Naive thymus-derived CD8-positive, alpha-beta T cell (primary cell): ENCODE results near the gene RAD51. TPM values are rescaled to one million over a fixed set of nuclear protein-coding genes. Genes with fewer than 3 reads are reported as not detected.

ENCODE experiments used
- ATAC-seq, 2 donors: fragments of 150-1000 bp; cut with Tn5 transposase in 1 of 2; sonication (Bioruptor Pico), chemical (Tn5 transposase) in 1 of 2; 1 replicate in 1 of 2; 2 replicates in 1 of 2; pipeline ENCODE4 v1.10.0; 2021; ENCODE audit warnings: mild to moderate bottlenecking in 2 of 2, moderate library complexity in 2 of 2
- POLR2A ChIA-PET: fragments of 350-600 bp; sonication (Branson Sonifier 250); formaldehyde crosslinking; loops from one replicate; lab custom pipeline; 2021; ENCODE audit warnings: antibody characterized with exemption; lab: Charles Lee
- DNase-seq, 10 donors: peaks; one replicate each; pipeline versions ENCODE4 v3.0.0 to v3.0.0-alpha.2; 2020 to 2022
- H3K27ac Mint-ChIP-seq, 10 donors: one replicate each; pipeline ENCODE4 v1.8.0; 2020 to 2022; ENCODE audit warnings: mild to moderate bottlenecking in 10 of 10, mixed read lengths in 10 of 10, moderate library complexity in 4 of 10, inconsistent platforms in 1 of 10
- H3K27me3 Mint-ChIP-seq, 5 donors: one replicate each; pipeline ENCODE4 v1.8.0; 2021 to 2022; ENCODE audit warnings: mixed read lengths in 5 of 5
- H3K36me3 Mint-ChIP-seq, 3 donors: one replicate each; pipeline ENCODE4 v1.8.0; 2020 to 2022; ENCODE audit warnings: mixed read lengths in 3 of 3, mild to moderate bottlenecking in 2 of 3, inconsistent platforms in 1 of 3
- H3K4me1 Mint-ChIP-seq, 4 donors: one replicate each; pipeline ENCODE4 v1.8.0; 2021 to 2022; ENCODE audit warnings: mixed read lengths in 4 of 4
- H3K4me3 Mint-ChIP-seq, 10 donors: one replicate each; pipeline ENCODE4 v1.8.0; 2020 to 2022; ENCODE audit warnings: mild to moderate bottlenecking in 10 of 10, mixed read lengths in 10 of 10, moderate library complexity in 6 of 10, inconsistent platforms in 1 of 10
- H3K9me3 Mint-ChIP-seq, 9 donors: one replicate each; pipeline ENCODE4 v1.8.0; 2020 to 2022; ENCODE audit warnings: mixed read lengths in 9 of 9, mild to moderate bottlenecking in 3 of 9, inconsistent platforms in 1 of 9, moderate library complexity in 1 of 9
- polyA plus RNA-seq, 3 donors: library from polyadenylated mRNA; unstranded; fragments of 300-500 nt; fragmentation: Illumina TruSeq; gene quantifications; one replicate each; pipeline ENCODE4 v1.2.3, GENCODE V29; 2021
- total RNA-seq, 8 experiments: library from RNA in 2 of 8; stranded (reverse) in 2 of 8; gene quantifications; one replicate each; pipeline ENCODE4 v1.2.3 and lab custom pipeline; 2021 to 2026

The RAD51 gene
- total and polyA plus RNA-seq, 5 experiments from 2014 or later: 0.46 to 1.1 (median 0.69) TPM; not detected in 2

DNA sequence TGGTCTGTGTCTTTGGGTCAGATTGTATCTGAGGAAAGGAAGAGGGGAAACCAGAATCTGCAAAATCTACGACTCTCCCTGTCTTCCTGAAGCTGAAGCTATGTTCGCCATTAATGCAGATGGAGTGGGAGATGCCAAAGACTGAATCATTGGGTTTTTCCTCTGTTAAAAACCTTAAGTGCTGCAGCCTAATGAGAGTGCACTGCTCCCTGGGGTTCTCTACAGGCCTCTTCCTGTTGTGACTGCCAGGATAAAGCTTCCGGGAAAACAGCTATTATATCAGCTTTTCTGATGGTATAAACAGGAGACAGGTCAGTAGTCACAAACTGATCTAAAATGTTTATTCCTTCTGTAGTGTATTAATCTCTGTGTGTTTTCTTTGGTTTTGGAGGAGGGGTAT is 36.1 kb downstream of the RAD51 start:
- no peak overlapping the region for H3K4me3 Mint-ChIP-seq
- ATAC-seq: no peak
- H3K27ac Mint-ChIP-seq: peak overlapping the region in 1 of 10 donors; percentile 4
- peaks cover 0 to 34% (median under 1%) of the 10 kb centered on the region in 3 donors for H3K36me3 Mint-ChIP-seq
- POLR2A ChIA-PET: no interaction called here
- peaks cover 0 to 1% (median 0%) of the 10 kb centered on the region in 4 donors for H3K4me1 Mint-ChIP-seq
- DNase-seq: no peak
- H3K9me3 Mint-ChIP-seq: no peaks in the 10 kb centered on the region
- no peaks in the 10 kb centered on the region for H3K27me3 Mint-ChIP-seq

DNA sequence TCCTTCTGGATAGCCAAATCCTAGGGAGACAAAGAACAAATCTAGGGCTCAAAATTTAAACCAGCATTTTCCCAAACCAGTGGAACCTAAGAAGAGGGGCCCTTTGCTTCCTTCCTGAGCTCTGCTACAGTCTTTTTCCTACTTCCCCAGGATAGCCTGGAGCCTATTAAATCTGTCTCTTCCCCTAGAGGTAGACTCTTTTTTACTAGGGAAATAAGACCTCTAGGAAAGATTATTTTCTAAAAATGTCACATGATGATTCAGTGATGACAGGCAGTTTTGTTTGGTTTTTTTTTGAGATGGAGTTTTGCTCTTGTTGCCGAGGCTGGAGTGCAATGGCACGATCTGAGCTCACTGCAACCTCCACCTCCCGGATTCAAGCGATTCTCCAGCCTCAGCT is 41.6 kb downstream of the RAD51 start:
- ATAC-seq (no peak), DNase-seq (no peak)
- POLR2A ChIA-PET: no interaction called here
- no peaks in the 10 kb centered on the region for H3K4me1 Mint-ChIP-seq
- peaks cover 0 to 68% (median 7%) of the 10 kb centered on the region in 3 donors for H3K36me3 Mint-ChIP-seq
- H3K9me3 Mint-ChIP-seq: no peaks in the 10 kb centered on the region
- no peak overlapping the region for H3K27ac Mint-ChIP-seq
- no peak overlapping the region for H3K4me3 Mint-ChIP-seq
- H3K27me3 Mint-ChIP-seq: no peaks in the 10 kb centered on the region

DNA sequence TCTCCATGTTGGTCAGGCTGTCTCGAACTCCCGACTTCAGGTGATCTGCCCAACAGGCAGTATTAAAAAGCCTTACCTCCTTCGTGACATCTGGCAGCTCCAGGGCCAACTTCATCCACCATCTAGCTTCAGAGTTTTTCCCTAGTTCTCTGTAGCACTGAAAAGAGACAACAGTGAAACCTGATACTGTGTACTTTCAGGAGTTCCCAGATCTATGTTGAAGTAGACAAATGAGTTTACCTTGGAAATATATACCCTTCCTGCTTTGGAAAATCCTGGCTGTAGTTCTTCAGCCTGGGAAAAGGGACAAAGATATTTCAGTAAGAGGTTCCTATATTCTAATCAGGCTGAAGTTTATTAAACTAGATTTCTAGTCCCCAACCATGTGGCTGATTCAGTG is 42.1 kb downstream of the RAD51 start:
- DNase-seq (no peak), ATAC-seq (no peak)
- POLR2A ChIA-PET: no interaction called here
- no peaks in the 10 kb centered on the region for H3K4me1 Mint-ChIP-seq
- H3K4me3 Mint-ChIP-seq: no peak overlapping the region
- no peaks in the 10 kb centered on the region for H3K27me3 Mint-ChIP-seq
- no peaks in the 10 kb centered on the region for H3K9me3 Mint-ChIP-seq
- no peak overlapping the region for H3K27ac Mint-ChIP-seq
- H3K36me3 Mint-ChIP-seq: peaks cover 0 to 70% (median 7%) of the 10 kb centered on the region in 3 donors

DNA sequence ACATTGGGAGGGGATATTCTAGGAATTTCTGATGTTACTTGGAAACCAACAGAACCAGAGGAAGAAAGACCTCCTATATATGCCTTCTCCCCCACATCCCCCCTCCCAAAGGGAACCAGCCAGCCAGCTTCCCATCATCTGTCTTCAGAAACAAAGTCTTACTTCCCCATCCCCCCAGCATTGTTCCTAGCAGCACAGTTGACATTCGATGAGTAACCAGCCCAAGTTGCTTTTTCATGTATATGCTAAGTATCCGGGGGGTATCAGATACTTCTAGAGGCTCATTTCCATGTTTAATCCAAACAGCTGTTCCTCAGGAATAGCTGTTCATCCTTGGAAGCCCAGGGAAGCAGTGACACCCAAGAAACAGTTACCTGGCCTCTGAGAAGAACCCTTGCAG is 44.1 kb downstream of the RAD51 start:
- Mint-ChIP-seq H3K27me3 (no peaks in the 10 kb centered on the region), H3K4me1 (peaks cover 0 to 13% (median 3%) of the 10 kb centered on the region in 4 donors), H3K36me3 (peaks cover 0 to 79% (median 10%) of the 10 kb centered on the region in 3 donors), H3K27ac (peak overlapping the region in 1 of 10 donors; percentile 15), H3K9me3 (no peaks in the 10 kb centered on the region), H3K4me3 (no peak overlapping the region)
- DNase-seq (no peak), ATAC-seq (no peak)
- POLR2A ChIA-PET: interaction anchor here (1.2 kb wide), 1 partner anchor 34 kb away, joined by 7 read pairs; no protein-coding TSS in a partner anchor

DNA sequence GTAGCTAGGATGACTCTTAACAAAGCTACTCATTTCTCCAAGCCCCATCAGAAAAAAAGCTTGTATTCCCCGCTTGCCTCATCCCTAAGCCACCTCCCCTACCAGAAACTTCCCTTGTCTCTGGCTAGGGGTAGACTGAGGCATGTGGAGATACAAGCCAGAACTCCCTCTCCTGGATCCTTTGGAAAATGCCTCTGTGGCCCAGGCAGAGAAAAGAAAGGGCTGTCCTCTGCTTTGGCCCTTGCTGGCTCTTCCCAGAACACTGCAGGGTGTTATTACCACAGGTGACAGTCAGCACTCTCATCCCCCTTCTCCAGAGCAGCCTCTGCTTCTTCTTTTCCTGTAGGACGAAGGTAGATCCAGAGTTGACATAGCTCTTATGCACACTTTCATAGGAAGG is 44.9 kb downstream of the RAD51 start:
- DNase-seq (no peak), ATAC-seq (no peak)
- Mint-ChIP-seq H3K4me1 (peaks cover 0 to 19% (median 4%) of the 10 kb centered on the region in 4 donors), H3K27ac (peak overlapping the region in 2 of 10 donors; percentile 13 to 52), H3K4me3 (no peak overlapping the region), H3K9me3 (no peaks in the 10 kb centered on the region), H3K27me3 (no peaks in the 10 kb centered on the region), H3K36me3 (peaks cover 0 to 80% (median 10%) of the 10 kb centered on the region in 3 donors)
- POLR2A ChIA-PET: no interaction called here

DNA sequence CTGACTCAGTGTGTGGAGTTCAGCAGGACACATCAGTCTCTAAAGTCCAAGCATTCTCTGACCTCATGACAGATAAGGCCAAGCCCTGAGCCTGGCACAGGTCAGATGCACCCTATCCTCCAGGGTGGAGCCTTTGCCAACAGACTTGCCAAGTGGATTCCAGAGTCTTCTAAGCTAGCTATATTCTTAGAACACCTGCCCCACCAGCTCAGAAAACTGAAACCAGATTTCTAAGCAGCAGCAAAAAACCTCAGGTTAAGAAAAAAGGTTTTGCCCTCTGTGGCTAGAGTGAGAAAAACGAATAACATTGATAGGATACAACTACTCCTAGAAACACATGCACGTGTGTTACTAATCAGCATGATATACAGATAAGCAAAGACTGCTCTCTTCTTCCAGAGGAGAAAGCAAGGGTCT is 48.5 kb downstream of the RAD51 start:
- ATAC-seq (peak in 1 of 2 donors; percentile 9), DNase-seq (no peak)
- peak overlapping the region in 6 of 10 donors; percentile 62 to 97 (median 90) for H3K27ac Mint-ChIP-seq
- POLR2A ChIA-PET: no interaction called here
- H3K4me1 Mint-ChIP-seq: peaks cover 0 to 38% (median 6%) of the 10 kb centered on the region in 4 donors
- H3K27me3 Mint-ChIP-seq: no peaks in the 10 kb centered on the region
- H3K36me3 Mint-ChIP-seq: peaks cover 0 to 62% (median 4%) of the 10 kb centered on the region in 3 donors
- no peaks in the 10 kb centered on the region for H3K9me3 Mint-ChIP-seq
- H3K4me3 Mint-ChIP-seq: peak overlapping the region in 3 of 10 donors; percentile 24 to 75 (median 48)

DNA sequence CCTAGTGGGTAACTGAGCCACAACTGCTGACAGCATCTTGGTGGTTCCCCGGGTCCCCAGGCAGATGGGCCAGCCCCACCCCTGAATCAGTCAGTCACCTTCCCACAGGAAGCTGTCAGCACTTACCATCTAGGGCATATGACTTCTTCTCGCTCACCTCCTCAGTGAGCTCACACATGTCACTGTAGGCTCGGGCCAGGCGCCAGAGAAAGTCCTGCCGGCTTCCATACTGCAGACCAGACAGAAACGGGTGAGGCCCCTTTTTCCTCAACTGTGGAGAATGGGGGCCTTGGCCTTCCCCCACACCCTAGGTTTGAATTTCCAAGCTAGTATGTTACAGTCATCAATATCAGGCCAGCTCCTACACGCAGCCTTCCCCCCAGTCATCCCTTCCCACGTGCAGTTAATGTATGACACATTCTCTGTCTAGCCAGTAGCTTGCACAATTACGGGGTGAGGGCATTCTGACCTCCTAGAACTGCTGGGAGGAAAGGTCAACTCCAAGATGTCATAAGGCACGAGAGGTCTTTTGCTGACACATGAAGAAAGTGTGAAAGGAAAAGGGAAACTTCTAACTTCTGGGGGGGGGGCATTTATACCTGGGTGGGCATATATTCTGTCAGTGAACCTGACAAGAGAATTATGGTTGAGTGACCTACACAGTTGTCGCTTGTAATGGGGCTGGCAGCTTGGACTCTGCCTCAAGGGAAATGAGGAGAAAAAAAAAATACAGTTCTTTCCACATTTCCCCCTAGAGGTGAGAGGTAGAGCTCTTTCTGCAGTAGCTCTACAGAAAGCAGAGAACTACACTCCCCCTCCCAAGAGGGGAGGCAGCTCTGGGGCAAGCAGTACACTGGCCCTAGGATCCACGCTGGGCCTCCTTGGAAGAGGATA is 49.2 kb downstream of the RAD51 start:
- POLR2A ChIA-PET: no interaction called here
- DNase-seq: peak in 5 of 10 donors; percentile 21 to 47 (median 26)
- ATAC-seq: peak; percentile 89 to 96
- Mint-ChIP-seq H3K4me1 (peaks cover 0 to 38% (median 6%) of the 10 kb centered on the region in 4 donors), H3K9me3 (no peaks in the 10 kb centered on the region), H3K27ac (peak overlapping the region in 9 of 10 donors; percentile 2 to 97 (median 81)), H3K27me3 (no peaks in the 10 kb centered on the region), H3K4me3 (peak overlapping the region in 4 of 10 donors; percentile 24 to 75 (median 37)), H3K36me3 (peaks cover 0 to 63% (median 2%) of the 10 kb centered on the region in 3 donors)

DNA sequence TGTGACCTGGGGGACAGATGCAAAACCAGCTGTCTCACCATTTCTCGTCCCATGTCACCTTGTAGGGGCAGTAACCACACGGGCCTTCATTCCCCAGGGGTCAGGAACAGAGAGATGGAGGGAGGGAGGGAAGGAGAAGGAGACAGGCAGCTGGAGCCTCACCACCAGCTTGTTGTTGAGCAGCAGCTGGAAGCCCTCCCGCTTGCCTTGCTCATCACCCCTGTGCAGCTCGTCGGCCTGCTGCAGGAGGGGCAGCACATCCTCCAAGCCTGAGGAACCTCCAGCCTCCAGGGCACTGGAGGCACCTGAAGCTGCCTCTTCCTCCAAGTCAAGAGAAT is 49.8 kb downstream of the RAD51 start:
- Mint-ChIP-seq H3K27ac (peak overlapping the region in 4 of 10 donors; percentile 31 to 97 (median 50)), H3K9me3 (no peaks in the 10 kb centered on the region), H3K4me3 (no peak overlapping the region), H3K27me3 (no peaks in the 10 kb centered on the region), H3K36me3 (peaks cover 0 to 63% (median 2%) of the 10 kb centered on the region in 3 donors), H3K4me1 (peaks cover 0 to 38% (median 6%) of the 10 kb centered on the region in 4 donors)
- no peak for DNase-seq
- POLR2A ChIA-PET: interaction anchor here (0.6 kb wide), 1 partner anchor 834 kb away, joined by 4 read pairs; no protein-coding TSS in a partner anchor
- ATAC-seq: no peak

DNA sequence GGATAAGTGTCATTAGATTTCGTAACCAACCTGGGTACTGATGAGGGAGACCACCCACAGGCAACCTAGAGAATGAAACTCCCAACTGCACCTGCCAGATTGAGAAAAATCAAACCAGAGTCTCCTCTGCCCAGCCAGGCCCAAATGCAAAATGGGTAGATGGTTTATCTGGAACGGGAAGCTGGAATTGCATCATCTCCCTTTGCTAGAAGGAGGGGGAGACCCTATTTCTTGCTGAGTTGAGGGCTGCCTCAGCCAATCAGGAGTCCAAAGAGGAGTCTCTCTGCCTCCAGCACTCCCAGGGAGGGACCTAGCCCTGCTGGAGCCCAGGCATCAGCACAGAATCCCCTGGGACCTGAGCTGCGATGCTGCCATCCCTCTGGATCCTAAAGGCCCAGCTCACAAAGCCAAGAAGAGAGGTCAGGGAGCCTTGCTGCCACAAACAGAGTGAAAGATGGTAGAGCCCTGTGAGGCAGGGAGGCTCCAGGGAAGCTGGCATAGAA is 52.0 kb downstream of the RAD51 start:
- POLR2A ChIA-PET: no interaction called here
- Mint-ChIP-seq H3K27ac (peak overlapping the region in 2 of 10 donors; percentile 34 to 37), H3K4me3 (no peak overlapping the region), H3K9me3 (no peaks in the 10 kb centered on the region), H3K4me1 (peaks cover 0 to 41% (median 10%) of the 10 kb centered on the region in 4 donors), H3K36me3 (peaks cover 0 to 65% (median 5%) of the 10 kb centered on the region in 3 donors), H3K27me3 (no peaks in the 10 kb centered on the region)
- DNase-seq: no peak
- no peak for ATAC-seq

DNA sequence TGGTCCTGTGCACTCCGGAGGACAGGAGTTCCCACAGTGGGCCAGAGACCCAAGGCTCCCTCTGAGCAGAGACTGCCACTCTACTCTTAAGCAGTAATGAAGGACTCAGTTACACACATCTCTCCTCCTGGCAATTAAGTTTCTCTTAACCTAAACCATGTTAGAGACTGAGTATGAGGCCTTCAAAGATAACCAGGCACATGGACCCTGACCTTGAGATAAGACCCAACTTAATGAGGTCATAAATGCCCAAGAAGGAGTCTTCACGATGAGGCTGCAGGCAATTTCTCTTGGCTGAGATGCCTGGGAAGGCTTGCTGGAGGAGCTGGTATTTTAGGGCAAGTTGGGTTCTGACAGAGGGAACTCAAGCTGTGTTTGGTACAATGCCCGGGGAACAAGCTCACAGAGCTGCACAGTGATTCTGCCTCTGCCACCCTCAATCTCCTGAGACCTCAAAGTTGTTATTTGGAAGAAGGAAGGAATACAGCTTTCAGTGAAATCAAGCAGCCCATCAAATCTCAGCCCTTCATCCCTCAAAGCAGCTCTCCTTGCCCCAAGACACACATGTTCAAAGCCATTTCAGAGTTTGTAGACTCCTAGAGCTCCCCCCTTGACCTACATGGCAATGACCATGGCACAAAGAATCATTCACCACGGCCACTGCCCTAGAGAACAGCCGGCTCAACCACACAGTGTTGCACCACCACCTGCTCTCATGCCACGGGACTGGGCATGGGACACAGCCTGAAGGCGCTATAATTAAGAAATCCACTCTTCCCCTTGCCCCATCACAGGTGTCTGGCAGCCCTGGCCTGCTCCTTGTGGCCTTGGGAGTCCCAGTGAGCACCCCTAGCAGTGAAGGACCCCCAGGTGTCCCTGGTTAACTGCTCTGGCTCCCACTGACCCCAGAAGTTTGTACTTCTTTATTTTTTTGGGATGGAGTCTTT is 53.0 kb downstream of the RAD51 start:
- peaks cover 0 to 64% (median 3%) of the 10 kb centered on the region in 3 donors for H3K36me3 Mint-ChIP-seq

DNA sequence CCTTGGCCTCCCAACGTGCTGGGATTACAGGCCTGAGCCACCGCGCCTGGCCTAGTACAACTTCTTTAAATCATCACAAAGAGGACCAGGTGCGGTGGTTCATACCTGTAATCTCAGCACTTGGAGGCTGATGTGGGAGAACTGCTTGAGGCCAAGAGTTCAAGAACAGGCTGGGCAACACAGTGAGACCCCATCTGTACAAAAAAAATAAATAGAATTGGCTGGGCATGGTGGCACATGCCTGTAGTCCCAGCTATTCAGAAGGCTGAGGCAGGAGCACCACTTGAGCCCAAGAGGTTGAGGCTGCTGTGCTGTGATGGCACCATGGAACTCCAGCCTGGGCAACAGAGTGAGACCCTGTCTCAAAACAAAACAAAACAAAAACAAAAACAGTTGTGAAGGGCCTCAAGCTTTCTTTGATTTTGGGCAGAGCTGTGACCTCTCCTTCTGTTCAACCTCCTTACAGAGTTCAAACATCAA is 54.2 kb downstream of the RAD51 start:
- no peak overlapping the region for H3K27ac Mint-ChIP-seq
- H3K27me3 Mint-ChIP-seq: no peaks in the 10 kb centered on the region
- peaks cover 0 to 55% (median 3%) of the 10 kb centered on the region in 3 donors for H3K36me3 Mint-ChIP-seq
- POLR2A ChIA-PET: interaction anchor here (2.5 kb wide), 1 partner anchor 20 kb away, joined by 6 read pairs; the partner anchor contains the start of gene C15orf62
- H3K9me3 Mint-ChIP-seq: no peaks in the 10 kb centered on the region
- peaks cover 14 to 47% (median 25%) of the 10 kb centered on the region in 4 donors for H3K4me1 Mint-ChIP-seq
- ATAC-seq (no peak), DNase-seq (no peak)
- no peak overlapping the region for H3K4me3 Mint-ChIP-seq

More for the DNA sequence above, 53.0 kb downstream of the RAD51 start:
- H3K4me3 Mint-ChIP-seq: no peak overlapping the region
- peaks cover 9 to 46% (median 18%) of the 10 kb centered on the region in 4 donors for H3K4me1 Mint-ChIP-seq
- no peaks in the 10 kb centered on the region for H3K27me3 Mint-ChIP-seq
- ATAC-seq (no peak), DNase-seq (no peak)
- no peaks in the 10 kb centered on the region for H3K9me3 Mint-ChIP-seq
- POLR2A ChIA-PET: no interaction called here
- peak overlapping the region in 4 of 10 donors; percentile 22 to 63 (median 28) for H3K27ac Mint-ChIP-seq

DNA sequence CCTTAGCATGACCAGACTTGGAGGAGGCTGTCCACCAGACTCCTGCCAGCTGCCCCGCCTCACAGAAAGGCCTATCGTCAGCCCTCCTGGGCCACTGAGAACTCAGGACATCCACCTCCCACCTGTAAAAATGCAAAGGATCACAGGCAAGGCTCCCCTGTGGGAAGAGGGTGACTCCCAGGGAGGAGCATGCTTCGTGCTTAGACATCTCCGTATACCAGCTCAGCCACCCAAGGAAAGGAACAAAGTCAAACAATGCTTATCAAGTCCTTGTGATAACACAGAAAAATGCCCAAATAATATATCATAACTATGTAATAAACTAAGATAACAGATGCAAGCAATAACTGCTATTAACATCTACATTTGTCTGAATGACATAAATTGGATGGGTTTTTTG is 55.9 kb downstream of the RAD51 start:
- ATAC-seq: no peak
- Mint-ChIP-seq H3K9me3 (no peaks in the 10 kb centered on the region), H3K36me3 (peaks cover 0 to 43% (median 3%) of the 10 kb centered on the region in 3 donors), H3K4me3 (no peak overlapping the region), H3K27ac (no peak overlapping the region), H3K27me3 (no peaks in the 10 kb centered on the region), H3K4me1 (peaks cover 11 to 43% (median 33%) of the 10 kb centered on the region in 4 donors)
- POLR2A ChIA-PET: interaction anchor here (1.0 to 2.5 kb wide), 2 partner anchors 18 to 56 kb away, joined by 4 to 6 read pairs; partner anchors contain the start of genes C15orf62 and RAD51
- DNase-seq: no peak
